Keratinocyte (primary cell): Measurements from ENCODE around the gene ARSK. TPM values are rescaled to one million over a fixed set of nuclear protein-coding genes. Genes with fewer than 3 reads are reported as not detected.

ENCODE experiments used
- DNase-seq: peaks from one replicate; pipeline ENCODE4 v3.0.0-alpha.2; 2011; ENCODE audit warnings: low read depth, missing footprints, low spot score
- FAIRE-seq: peaks from 2 replicates; lab custom pipeline; 2011; peaks lifted over from hg19 to GRCh38; lab: Jason Lieb, UNC
- H2AFZ ChIP-seq: 2 replicates; pipeline ENCODE4 v1.6.0; 2012; ENCODE audit warnings: low read length, control low read depth, inconsistent platforms; ENCODE audit not compliant: control insufficient read depth
- H3K27ac ChIP-seq: 2 replicates; pipeline ENCODE4 v1.5.1; 2011; ENCODE audit warnings: low read length; ENCODE audit not compliant: control insufficient read depth, insufficient read depth
- H3K27me3 ChIP-seq: 3 replicates; pipeline ENCODE4 v1.6.0; 2011; ENCODE audit warnings: low read length; ENCODE audit not compliant: control insufficient read depth, insufficient read depth; ENCODE audit errors: extremely low read depth
- H3K36me3 ChIP-seq, 2 experiments: 2 replicates in 1 of 2; 3 replicates in 1 of 2; pipeline ENCODE4 v1.5.1; 2011; ENCODE audit warnings: low read length in 2 of 2, mild to moderate bottlenecking in 1 of 2; ENCODE audit not compliant: control insufficient read depth in 2 of 2, insufficient read depth in 2 of 2; ENCODE audit errors: extremely low read depth in 1 of 2
- H3K4me1 ChIP-seq: 3 replicates; pipeline ENCODE4 v1.5.1; 2011; ENCODE audit warnings: low read length; ENCODE audit not compliant: control insufficient read depth, insufficient read depth; ENCODE audit errors: extremely low read depth
- H3K4me2 ChIP-seq: 3 replicates; pipeline ENCODE4 v1.6.0; 2011; ENCODE audit warnings: low read depth, low read length; ENCODE audit not compliant: control insufficient read depth, insufficient read depth; ENCODE audit errors: extremely low read depth
- H3K4me3 ChIP-seq, 3 experiments: fragments of 200-600 bp in 1 of 3; sonication (generic) in 1 of 3; 2 replicates in 2 of 3; 3 replicates in 1 of 3; pipeline ENCODE4 v1.5.1; 2011 to 2016; ENCODE audit warnings: low read length in 3 of 3, mild to moderate bottlenecking in 3 of 3, control low read depth in 2 of 3, inconsistent platforms in 1 of 3, low read depth in 1 of 3, mixed read lengths in 1 of 3, mixed run types in 1 of 3, moderate library complexity in 1 of 3; ENCODE audit not compliant: control insufficient read depth in 2 of 3, insufficient read depth in 2 of 3; ENCODE audit errors: extremely low read depth in 1 of 3
- H3K79me2 ChIP-seq: 2 replicates; pipeline ENCODE4 v1.6.0; 2012; ENCODE audit warnings: low read length; ENCODE audit not compliant: control insufficient read depth, insufficient read depth
- H3K9ac ChIP-seq: 3 replicates; pipeline ENCODE4 v1.6.0; 2011; ENCODE audit warnings: low read length; ENCODE audit not compliant: control insufficient read depth, insufficient read depth; ENCODE audit errors: extremely low read depth
- H3K9me1 ChIP-seq: 3 replicates; pipeline ENCODE4 v1.6.0; 2011; ENCODE audit warnings: low read length; ENCODE audit not compliant: control insufficient read depth, insufficient read depth; ENCODE audit errors: extremely low read depth
- H3K9me3 ChIP-seq: 2 replicates; pipeline ENCODE4 v1.5.1; 2012; ENCODE audit warnings: low read depth, low read length; ENCODE audit not compliant: control insufficient read depth
- H4K20me1 ChIP-seq: 3 replicates; pipeline ENCODE4 v1.6.0; 2011; ENCODE audit warnings: low read length; ENCODE audit not compliant: control insufficient read depth, insufficient read depth; ENCODE audit errors: extremely low read depth
- CTCF ChIP-seq, 3 experiments: IDR thresholded peaks in 1 of 3; conservative IDR thresholded peaks in 1 of 3; optimal IDR thresholded peaks in 1 of 3; 2 replicates in 2 of 3; 3 replicates in 1 of 3; pipeline versions ENCODE3 to v1.5.1; 2011; ENCODE audit warnings: low read length in 3 of 3, mild to moderate bottlenecking in 3 of 3, moderate library complexity in 2 of 3, control low read depth in 1 of 3, inconsistent platforms in 1 of 3; ENCODE audit not compliant: insufficient read depth in 2 of 3; ENCODE audit errors: extremely low read depth in 1 of 3
- EZH2 ChIP-seq: IDR thresholded peaks from one replicate; pipeline ENCODE4 v1.6.1; 2012; ENCODE audit warnings: inconsistent platforms, mild to moderate bottlenecking, low read length, moderate library complexity
- dilution Hi-C: fragments of 300-500 bp; cut with MboI; formaldehyde crosslinking; loops from one replicate; pipeline ENCODE4 v1.7.0; 2020; ENCODE audit warnings: low sequenced_read_pairs; ENCODE audit not compliant: extremely low pct_ligation_motif_present
- polyA plus RNA-seq, 5 experiments: library from polyadenylated mRNA; depleted of rRNA in 3 of 5; stranded (reverse) in 3 of 5; stranded (forward) in 1 of 5; unstranded in 1 of 5; fragments of >200 nt; gene quantifications; 1 replicate in 1 of 5; 2 replicates in 3 of 5; 3 replicates in 1 of 5; pipeline versions ENCODE4 v1.2.1 to v1.2.3, GENCODE V29; 2011 to 2012; ENCODE audit warnings: missing spikeins in 2 of 5, low read depth in 1 of 5, low replicate concordance in 1 of 5

The ARSK gene
- polyA plus RNA-seq, 1 donor (not counting 4 experiments of a cell fraction or from before 2014, with no cell fraction given): 9.3 TPM

GRCh38 chr5:95520206-95520605 lies 34.7 kb upstream of the ARSK start:
- Histone ChIP-seq H3K27ac (no peak overlapping the region), H3K36me3 (peaks cover 7 to 16% of the 10 kb centered on the region in 2 experiments), H3K4me3 (no peak overlapping the region), H3K4me2 (no peak overlapping the region), H3K4me1 (no peaks in the 10 kb centered on the region), H3K9ac (no peak overlapping the region), H3K79me2 (no peaks in the 10 kb centered on the region), H4K20me1 (no peaks in the 10 kb centered on the region), H3K9me3 (no peaks in the 10 kb centered on the region), H3K9me1 (no peaks in the 10 kb centered on the region), H2AFZ (no peak overlapping the region), H3K27me3 (no peaks in the 10 kb centered on the region)
- dilution Hi-C loops: no loop called here
- TF ChIP-seq EZH2 (no peak), CTCF (optimal IDR thresholded peaks at IDR 0.05 in 1 of 3, IDR thresholded peaks at IDR 0.05 in 1 of 3, conservative IDR thresholded peaks at IDR 0.05 in 1 of 3; ENCODE audit: extremely low read depth in 1 of 3, insufficient read depth in 2 of 3, low read length in 3 of 3) (no peak)
- DNase-seq (no peak), FAIRE-seq (no peak)

- Histone ChIP-seq H3K27ac (no peak overlapping the region), H4K20me1 (no peaks in the 10 kb centered on the region), H3K4me3 (no peak overlapping the region), H2AFZ (no peak overlapping the region), H3K4me1 (no peaks in the 10 kb centered on the region), H3K4me2 (no peak overlapping the region), H3K79me2 (no peaks in the 10 kb centered on the region), H3K36me3 (peaks cover 14 to 21% of the 10 kb centered on the region in 2 experiments), H3K9ac (no peak overlapping the region), H3K9me1 (no peaks in the 10 kb centered on the region), H3K27me3 (no peaks in the 10 kb centered on the region), H3K9me3 (no peaks in the 10 kb centered on the region)
- no peak for DNase-seq
- dilution Hi-C loops: no loop called here
- no peak for FAIRE-seq
- no peak for TF ChIP-seq EZH2
- no peak for TF ChIP-seq CTCF (optimal IDR thresholded peaks at IDR 0.05 in 1 of 3, IDR thresholded peaks at IDR 0.05 in 1 of 3, conservative IDR thresholded peaks at IDR 0.05 in 1 of 3; ENCODE audit: extremely low read depth in 1 of 3, insufficient read depth in 2 of 3, low read length in 3 of 3)
These were observed 30.5 kb upstream of the ARSK start for GRCh38 chr5:95524423-95524822.
